Sigmoid colon (tissue), 4 donors: ENCODE results near the gene PCDHB6.
"Not testable (repeated sequence)": the region's sequence is repeated elsewhere in the genome, so short reads cannot be mapped to it uniquely, and the experiment has no call there.

Experiments used
- CTCF ChIP-seq, 4 experiments: fragments of 450-650 bp in 3 of 4; fragments of 200-600 bp in 1 of 4; IDR thresholded peaks; one replicate each; pipeline ENCODE4 v1.5.1; 2016 to 2019; ENCODE audit warnings: antibody characterized with exemption in 4 of 4, mild to moderate bottlenecking in 3 of 4, moderate library complexity in 2 of 4
- EP300 ChIP-seq, 4 donors: sonication (generic); formaldehyde crosslinking; IDR thresholded peaks; one replicate each; pipeline ENCODE4 v1.6.1; 2017; ENCODE audit warnings: antibody characterized with exemption in 4 of 4
- POLR2A ChIP-seq, 2 donors: fragments of 450-650 bp; IDR thresholded peaks; one replicate each; pipeline ENCODE4 v1.6.1; 2016; ENCODE audit warnings: antibody characterized with exemption in 2 of 2, mild to moderate bottlenecking in 2 of 2, moderate library complexity in 2 of 2
- POLR2AphosphoS5 ChIP-seq, 4 donors: sonication (generic); formaldehyde crosslinking; IDR thresholded peaks; one replicate each; pipeline ENCODE4 v1.6.1; 2017; ENCODE audit warnings: antibody characterized with exemption in 4 of 4

- not testable (repeated sequence) for TF ChIP-seq CTCF, POLR2AphosphoS5, POLR2A, EP300 (IDR thresholded peaks at IDR 0.05)
Measured at GRCh38 chr5:141189131-141189530, 39.3 kb downstream of the PCDHB6 start.
